ENCODE results near the gene FAM170A.

DNA sequence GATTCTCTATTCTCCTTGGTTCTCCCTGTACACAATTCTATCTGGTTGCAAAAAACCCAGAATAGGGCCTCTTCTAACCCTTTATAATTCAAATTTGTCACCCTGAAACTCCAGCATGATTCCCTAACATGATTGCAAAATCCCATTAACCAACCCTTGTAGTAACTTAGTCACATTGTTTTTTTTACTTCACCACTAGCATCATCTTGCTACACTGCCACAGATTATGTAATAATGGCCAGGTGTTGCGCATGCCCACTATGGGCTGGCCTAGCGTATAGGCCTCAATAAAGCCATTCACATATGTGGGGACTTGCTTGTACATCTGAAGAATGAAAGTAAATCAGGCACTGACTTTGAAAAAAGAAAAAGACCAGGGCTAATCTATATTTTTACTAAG is 25.7 kb downstream of the FAM170A start:
- TF ChIP-seq, protein P1, sequence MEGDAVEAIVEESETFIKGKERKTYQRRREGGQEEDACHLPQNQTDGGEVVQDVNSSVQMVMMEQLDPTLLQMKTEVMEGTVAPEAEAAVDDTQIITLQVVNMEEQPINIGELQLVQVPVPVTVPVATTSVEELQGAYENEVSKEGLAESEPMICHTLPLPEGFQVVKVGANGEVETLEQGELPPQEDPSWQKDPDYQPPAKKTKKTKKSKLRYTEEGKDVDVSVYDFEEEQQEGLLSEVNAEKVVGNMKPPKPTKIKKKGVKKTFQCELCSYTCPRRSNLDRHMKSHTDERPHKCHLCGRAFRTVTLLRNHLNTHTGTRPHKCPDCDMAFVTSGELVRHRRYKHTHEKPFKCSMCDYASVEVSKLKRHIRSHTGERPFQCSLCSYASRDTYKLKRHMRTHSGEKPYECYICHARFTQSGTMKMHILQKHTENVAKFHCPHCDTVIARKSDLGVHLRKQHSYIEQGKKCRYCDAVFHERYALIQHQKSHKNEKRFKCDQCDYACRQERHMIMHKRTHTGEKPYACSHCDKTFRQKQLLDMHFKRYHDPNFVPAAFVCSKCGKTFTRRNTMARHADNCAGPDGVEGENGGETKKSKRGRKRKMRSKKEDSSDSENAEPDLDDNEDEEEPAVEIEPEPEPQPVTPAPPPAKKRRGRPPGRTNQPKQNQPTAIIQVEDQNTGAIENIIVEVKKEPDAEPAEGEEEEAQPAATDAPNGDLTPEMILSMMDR (IDR thresholded peaks at IDR 0.05): no peak
- TF ChIP-seq POLR2A (IDR thresholded peaks at IDR 0.05): no peak

Measured in sigmoid colon (tissue), 3 donors.